SJCRH30 (cell line): Measurements from ENCODE around the gene PI4KA. TPM values are rescaled to one million over a fixed set of nuclear protein-coding genes. Genes with fewer than 3 reads are reported as not detected.
"Not testable (repeated sequence)": the region's sequence is repeated elsewhere in the genome, so short reads cannot be mapped to it uniquely, and the experiment has no call there.

Experiments
- DNase-seq, 2 experiments: peaks; one replicate each; pipeline ENCODE4 v3.0.0-alpha.2; 2015 to 2020
- H3K27ac ChIP-seq: fragments of 250-450 bp; sonication (Bioruptor Pico); 2 replicates; pipeline ENCODE4 v1.5.1; 2020; ENCODE audit warnings: mild to moderate bottlenecking, moderate library complexity
- H3K27me3 ChIP-seq: fragments of 250-450 bp; sonication (Bioruptor Pico); 2 replicates; pipeline ENCODE4 v1.5.1; 2020; ENCODE audit warnings: mild to moderate bottlenecking, moderate library complexity
- H3K36me3 ChIP-seq: fragments of 250-450 bp; sonication (Bioruptor Pico); 2 replicates; pipeline ENCODE4 v1.5.1; 2020; ENCODE audit warnings: mild to moderate bottlenecking, moderate library complexity
- H3K4me1 ChIP-seq: fragments of 250-450 bp; sonication (Bioruptor Pico); 2 replicates; pipeline ENCODE4 v1.5.1; 2020; ENCODE audit warnings: mild to moderate bottlenecking, moderate library complexity
- H3K4me3 ChIP-seq: fragments of 250-450 bp; sonication (Bioruptor Pico); 2 replicates; pipeline ENCODE4 v1.5.1; 2020; ENCODE audit warnings: mild to moderate bottlenecking, moderate library complexity
- H3K9me3 ChIP-seq: fragments of 250-450 bp; sonication (Bioruptor Pico); replicated peaks from 2 replicates; pipeline ENCODE4 v1.5.1; 2020; ENCODE audit warnings: mild to moderate bottlenecking, moderate library complexity
- total RNA-seq: library from RNA; depleted of rRNA; stranded (reverse); fragments of >200 nt; shearing (Covaris generic); gene quantifications from 2 replicates; pipeline ENCODE4 v1.2.3, GENCODE V29; 2014

PI4KA gene
- total RNA-seq, 1 experiment from 2014 or later: 40.5 TPM

DNA sequence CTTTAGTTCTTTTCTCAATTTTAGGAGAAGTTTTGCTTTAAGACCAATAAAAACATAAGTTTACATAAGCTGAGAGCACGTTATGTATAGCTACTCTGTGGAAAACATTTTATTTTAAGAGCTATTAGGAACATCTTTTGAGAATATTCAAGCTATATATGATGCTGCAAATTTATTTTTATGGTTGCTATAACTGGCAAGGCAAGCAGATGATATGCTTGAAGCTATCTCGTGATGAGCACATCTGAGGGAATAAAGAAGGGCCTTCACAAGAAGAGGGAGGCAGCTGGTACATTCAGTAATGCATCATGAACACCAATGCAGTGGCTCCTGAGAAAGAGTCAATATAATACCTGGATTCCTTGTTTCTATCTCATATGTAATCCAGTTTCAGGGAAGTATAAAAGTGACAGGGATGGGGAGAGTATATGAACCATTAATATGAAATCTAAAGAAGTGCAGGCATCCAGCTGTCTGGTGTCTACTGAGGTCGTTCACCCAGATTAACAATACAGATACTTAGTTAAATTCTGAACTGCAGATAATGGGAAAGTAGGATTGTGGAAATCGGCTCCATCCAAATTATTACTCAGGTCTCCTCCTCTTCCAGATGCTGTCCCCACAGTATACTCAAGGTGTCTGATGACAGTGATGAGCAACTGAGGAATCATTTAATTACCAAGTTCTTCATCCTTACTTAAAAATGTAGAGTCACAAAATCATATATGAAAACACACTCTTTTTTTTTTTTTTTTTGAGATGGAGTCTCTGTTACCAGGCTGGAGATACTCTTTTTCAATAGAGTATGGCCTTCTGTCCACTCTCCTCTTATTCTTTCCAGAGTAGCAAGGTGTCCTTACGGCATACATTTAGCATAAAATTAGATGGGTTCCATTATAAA, 185.1 kb downstream of the PI4KA start:
- no peak for DNase-seq
- Histone ChIP-seq H3K36me3 (no peaks in the 10 kb centered on the region), H3K27me3 (no peaks in the 10 kb centered on the region), H3K4me3 (no peak overlapping the region), H3K9me3 (no peaks in the 10 kb centered on the region), H3K27ac (no peak overlapping the region), H3K4me1 (no peaks in the 10 kb centered on the region)

- Histone ChIP-seq H3K36me3 (no peaks in the 10 kb centered on the region), H3K9me3 (no peaks in the 10 kb centered on the region), H3K27ac (no peak overlapping the region), H3K27me3 (no peaks in the 10 kb centered on the region), H3K4me1 (no peaks in the 10 kb centered on the region), H3K4me3 (no peak overlapping the region)
- DNase-seq: no peak
Measured at GRCh38 chr22:20672732-20673131, 185.9 kb downstream of the PI4KA start.

DNA sequence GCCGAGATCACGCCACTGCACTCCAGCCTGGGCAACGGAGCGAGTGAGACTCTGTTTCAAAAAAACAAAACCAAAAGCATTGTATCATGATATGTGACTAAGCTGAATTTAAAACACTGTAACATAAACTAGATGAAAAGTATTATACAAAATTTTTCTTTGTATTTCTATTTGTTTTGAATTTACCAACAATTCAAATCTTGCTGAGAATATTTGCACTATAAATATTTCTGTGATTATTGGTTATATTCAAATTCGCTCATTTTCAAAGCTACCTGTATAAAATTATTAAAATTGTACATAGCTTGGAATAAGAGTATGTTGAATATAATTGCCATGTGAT, 186.6 kb downstream of the PI4KA start:
- Histone ChIP-seq H3K36me3 (no peaks in the 10 kb centered on the region), H3K27me3 (no peaks in the 10 kb centered on the region), H3K27ac (no peak overlapping the region), H3K9me3 (no peaks in the 10 kb centered on the region), H3K4me1 (no peaks in the 10 kb centered on the region), H3K4me3 (no peak overlapping the region)
- DNase-seq: no peak

DNA sequence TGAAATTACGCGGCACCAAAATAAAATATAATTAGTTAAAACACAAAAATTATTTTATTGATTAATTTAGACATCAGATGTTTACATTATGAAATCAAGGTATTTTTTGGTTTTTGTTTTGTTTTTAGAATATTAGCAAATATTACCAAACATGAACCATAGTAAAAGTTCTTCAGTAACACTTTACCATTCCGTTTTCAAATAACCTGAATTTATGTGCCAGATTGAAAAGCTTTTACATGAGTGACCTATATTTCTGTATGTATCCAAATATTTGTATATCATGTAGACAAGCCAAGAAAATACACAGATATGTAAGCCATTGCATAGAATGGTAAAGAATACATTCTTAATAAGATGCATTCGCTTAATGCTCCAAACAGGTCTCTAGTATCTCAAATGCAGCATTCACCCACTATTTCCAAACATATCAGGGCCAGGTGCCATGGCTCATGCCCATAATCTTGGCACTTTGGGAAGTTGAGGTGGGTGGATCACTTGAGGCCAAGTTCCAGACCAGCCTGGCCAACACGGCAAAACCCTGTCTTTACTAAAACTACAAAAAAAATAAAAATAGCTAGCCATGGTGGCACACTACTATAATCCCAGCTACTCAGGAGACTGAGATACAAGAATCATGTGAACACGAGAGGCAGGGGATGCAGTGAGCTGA, 187.1 kb downstream of the PI4KA start:
- no peaks in the 10 kb centered on the region for H3K4me1 ChIP-seq
- no peaks in the 10 kb centered on the region for H3K36me3 ChIP-seq
- H3K27ac ChIP-seq: no peak overlapping the region
- DNase-seq: no peak
- H3K27me3 ChIP-seq: no peaks in the 10 kb centered on the region
- no peaks in the 10 kb centered on the region for H3K9me3 ChIP-seq
- H3K4me3 ChIP-seq: no peak overlapping the region

DNA sequence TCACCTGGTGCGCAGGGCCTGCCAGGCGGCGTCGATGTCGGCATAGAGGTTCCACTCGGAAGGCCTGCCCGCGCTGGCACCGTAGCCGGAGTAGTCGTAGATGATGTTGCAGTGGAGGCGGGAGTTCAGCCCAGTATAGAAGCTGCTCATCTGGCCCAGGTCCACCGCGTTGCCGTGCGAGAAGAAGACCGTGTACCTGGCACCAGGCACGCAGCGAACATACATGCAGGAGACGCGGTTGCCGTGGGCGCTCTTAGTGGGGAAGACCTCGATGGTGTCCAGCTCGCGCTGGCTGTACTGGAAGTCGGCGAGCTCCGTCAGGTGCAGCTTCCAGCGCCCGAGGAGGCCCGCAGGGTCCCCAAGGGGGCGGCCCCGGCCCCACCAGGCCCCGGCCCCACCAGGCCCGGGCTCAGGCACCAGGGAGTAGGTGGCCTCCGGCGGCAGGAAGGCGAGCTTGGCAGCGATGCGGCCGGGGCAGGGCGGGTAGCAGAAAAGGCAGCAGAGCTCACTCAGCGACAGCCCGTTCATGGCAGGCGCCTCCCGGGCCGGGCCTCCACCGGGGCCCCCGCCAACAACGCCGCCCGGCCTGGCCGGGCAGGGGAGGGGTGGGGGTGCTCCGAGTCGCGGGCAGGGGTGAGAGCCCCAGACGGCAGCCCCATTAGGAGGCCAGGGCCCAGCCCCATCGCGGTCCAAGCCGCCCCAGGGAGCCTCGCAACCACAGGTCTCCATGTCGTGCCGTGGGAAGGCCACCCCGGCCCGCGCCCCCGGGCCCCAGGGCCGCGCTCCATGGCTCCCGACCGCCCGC, 188.0 kb downstream of the PI4KA start:
- not testable (repeated sequence) for H3K27me3 ChIP-seq, H3K27ac ChIP-seq, H3K36me3 ChIP-seq, DNase-seq, H3K9me3 ChIP-seq, H3K4me3 ChIP-seq, H3K4me1 ChIP-seq

DNA sequence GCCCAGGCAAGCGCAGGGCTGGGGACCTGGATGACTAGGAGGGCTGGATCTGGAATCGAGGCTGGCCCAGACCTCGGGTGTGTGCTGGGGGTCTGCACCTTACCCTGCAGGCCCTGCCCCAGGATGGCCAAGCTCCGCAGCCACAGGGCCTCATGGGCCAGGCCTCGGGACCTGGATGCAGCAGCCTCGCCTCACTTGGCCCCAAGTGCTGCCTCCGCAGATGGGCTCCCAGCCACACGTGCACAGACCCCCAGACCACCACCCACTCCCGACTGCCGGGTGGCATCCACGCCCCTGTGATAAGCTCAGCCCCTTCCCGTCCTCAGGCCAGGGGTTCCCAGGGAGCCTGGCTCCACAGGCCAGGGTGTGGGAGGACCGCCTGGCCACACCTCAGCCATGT, 188.7 kb downstream of the PI4KA start:
- H3K9me3 ChIP-seq, H3K4me3 ChIP-seq, H3K4me1 ChIP-seq, H3K27ac ChIP-seq, H3K27me3 ChIP-seq, H3K36me3 ChIP-seq, DNase-seq: not testable (repeated sequence)

GRCh38 chr22:20669471-20669870, 189.1 kb downstream of the PI4KA start:
- H3K27ac ChIP-seq, H3K4me1 ChIP-seq, H3K27me3 ChIP-seq, H3K9me3 ChIP-seq, DNase-seq, H3K4me3 ChIP-seq, H3K36me3 ChIP-seq: not testable (repeated sequence)

GRCh38 chr22:20668769-20669168, 189.8 kb downstream of the PI4KA start:
- DNase-seq, H3K27ac ChIP-seq, H3K9me3 ChIP-seq, H3K27me3 ChIP-seq, H3K4me3 ChIP-seq, H3K36me3 ChIP-seq, H3K4me1 ChIP-seq: not testable (repeated sequence)

DNA sequence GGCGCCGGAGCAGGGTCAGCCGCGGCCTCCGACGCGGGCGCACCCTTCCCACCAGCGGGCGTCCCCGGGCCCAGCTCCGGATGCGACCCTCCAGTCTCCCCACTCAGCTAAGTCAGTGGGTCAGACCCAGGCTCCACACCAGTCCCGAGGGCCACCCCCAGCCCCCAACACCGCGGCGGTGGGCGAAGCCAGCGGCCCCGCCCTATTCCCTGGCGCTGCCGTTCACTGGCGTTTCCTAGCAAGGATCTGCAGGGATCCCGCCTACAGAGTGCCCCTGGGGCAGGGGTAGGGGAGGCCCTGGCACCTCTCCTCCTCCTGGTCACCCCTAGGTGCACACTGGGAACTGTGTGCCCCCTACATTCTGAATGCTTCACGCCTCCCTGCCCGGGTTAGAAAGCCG, 190.4 kb downstream of the PI4KA start:
- not testable (repeated sequence) for DNase-seq, H3K36me3 ChIP-seq, H3K4me1 ChIP-seq, H3K4me3 ChIP-seq, H3K27me3 ChIP-seq, H3K27ac ChIP-seq, H3K9me3 ChIP-seq

GRCh38 chr22:20667548-20667947, 191.1 kb downstream of the PI4KA start:
- not testable (repeated sequence) for H3K4me1 ChIP-seq, H3K36me3 ChIP-seq, DNase-seq, H3K27ac ChIP-seq, H3K9me3 ChIP-seq, H3K27me3 ChIP-seq, H3K4me3 ChIP-seq

DNA sequence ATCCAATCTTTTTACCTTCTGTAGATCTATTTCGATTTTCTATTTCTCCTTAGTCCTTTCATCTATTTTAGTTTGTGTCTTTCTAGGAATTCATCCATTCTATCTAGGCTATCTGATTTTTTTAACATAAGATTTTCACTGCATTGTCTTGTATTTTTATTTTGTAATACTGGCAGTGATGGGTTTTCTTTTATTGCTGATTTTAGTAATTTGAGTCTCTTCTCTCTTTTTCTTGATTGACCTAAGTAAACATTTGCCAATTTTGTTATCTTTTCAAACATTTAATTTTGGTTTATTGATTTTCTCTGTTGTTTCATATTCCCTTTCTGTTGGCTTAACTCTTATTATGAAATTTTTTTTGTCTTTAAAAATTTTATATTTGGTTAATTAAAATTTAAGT, 192.1 kb downstream of the PI4KA start:
- H3K4me3 ChIP-seq: no peak overlapping the region
- H3K27ac ChIP-seq: no peak overlapping the region
- H3K4me1 ChIP-seq: no peaks in the 10 kb centered on the region
- H3K36me3 ChIP-seq: no peaks in the 10 kb centered on the region
- peaks cover 7% of the 10 kb centered on the region; the same call in 1 of the 2 replicates for H3K9me3 ChIP-seq
- no peak for DNase-seq
- H3K27me3 ChIP-seq: no peaks in the 10 kb centered on the region

DNA sequence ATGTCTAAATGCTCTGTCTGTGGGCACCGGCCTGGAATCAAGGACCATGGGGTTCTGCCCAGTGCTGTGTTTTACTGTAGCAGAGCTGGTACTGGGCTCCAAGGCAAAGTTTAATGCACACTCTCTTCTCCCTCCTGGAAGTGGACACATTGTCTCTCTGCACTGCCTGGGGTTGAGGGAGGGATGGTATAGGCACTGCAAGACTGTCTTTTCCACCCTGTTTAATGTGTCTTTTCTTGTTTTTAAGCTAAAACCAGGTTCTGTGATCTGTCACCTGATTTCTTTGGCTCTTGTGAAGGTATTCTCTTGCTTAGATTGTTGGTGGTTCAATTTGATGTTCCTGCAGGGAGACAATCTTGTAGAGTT, 194.0 kb downstream of the PI4KA start:
- Histone ChIP-seq H3K4me3 (no peak overlapping the region), H3K36me3 (no peaks in the 10 kb centered on the region), H3K9me3 (peaks cover 7% of the 10 kb centered on the region; the same call in 1 of the 2 replicates), H3K27ac (no peak overlapping the region), H3K4me1 (no peaks in the 10 kb centered on the region), H3K27me3 (no peaks in the 10 kb centered on the region; the same call in 1 of the 2 replicates)
- no peak for DNase-seq

- no peak overlapping the region for H3K27ac ChIP-seq
- peaks cover 7% of the 10 kb centered on the region; the same call in 1 of the 2 replicates for H3K9me3 ChIP-seq
- H3K36me3 ChIP-seq: no peaks in the 10 kb centered on the region
- DNase-seq: no peak
- no peaks in the 10 kb centered on the region; the same call in 1 of the 2 replicates for H3K27me3 ChIP-seq
- no peaks in the 10 kb centered on the region for H3K4me1 ChIP-seq
- H3K4me3 ChIP-seq: no peak overlapping the region
Measured at GRCh38 chr22:20663941-20664593, 194.5 kb downstream of the PI4KA start.

GRCh38 chr22:20663137-20663828, 195.3 kb downstream of the PI4KA start:
- peaks cover 7% of the 10 kb centered on the region; the same call in 1 of the 2 replicates for H3K9me3 ChIP-seq
- no peaks in the 10 kb centered on the region; the same call in 1 of the 2 replicates for H3K27me3 ChIP-seq
- DNase-seq: no peak
- H3K27ac ChIP-seq: no peak overlapping the region
- H3K4me3 ChIP-seq: no peak overlapping the region
- no peaks in the 10 kb centered on the region for H3K4me1 ChIP-seq
- no peaks in the 10 kb centered on the region for H3K36me3 ChIP-seq
